MM.1S (cell line): ENCODE data around the gene PROSER3.

ENCODE experiments used
- DNase-seq: peaks from one replicate; pipeline ENCODE4 v3.0.0-alpha.2; 2015
- H2AFZ ChIP-seq: fragments of 300-600 bp; sonication (generic); 2 replicates; pipeline ENCODE4 v1.6.0; 2016; ENCODE audit warnings: antibody characterized with exemption, low read length
- H3F3A ChIP-seq: fragments of 300-600 bp; sonication (generic); 2 replicates; pipeline ENCODE4 v1.6.1; 2016; ENCODE audit warnings: mild to moderate bottlenecking, antibody characterized with exemption, low read length, moderate library complexity, mixed read lengths; ENCODE audit not compliant: insufficient read depth
- H3K27ac ChIP-seq: fragments of 300-600 bp; sonication (generic); 2 replicates; pipeline ENCODE4 v1.5.1; 2016; ENCODE audit warnings: mild to moderate bottlenecking, low read length
- H3K27me3 ChIP-seq: fragments of 300-600 bp; sonication (generic); replicated peaks from 2 replicates; pipeline ENCODE4 v1.6.0; 2016; ENCODE audit warnings: low read length; ENCODE audit not compliant: insufficient read depth
- H3K36me3 ChIP-seq: fragments of 300-600 bp; sonication (generic); replicated peaks from 2 replicates; pipeline ENCODE4 v1.6.1; 2016; ENCODE audit warnings: mild to moderate bottlenecking, low read length, mixed read lengths; ENCODE audit not compliant: insufficient read depth
- H3K4me1 ChIP-seq: fragments of 300-600 bp; sonication (generic); 2 replicates; pipeline ENCODE4 v1.6.1; 2016; ENCODE audit warnings: low read length, mixed read lengths
- H3K4me2 ChIP-seq: fragments of 300-600 bp; sonication (generic); 2 replicates; pipeline ENCODE4 v1.6.0; 2016; ENCODE audit warnings: low read depth, low read length
- H3K4me3 ChIP-seq: fragments of 300-600 bp; sonication (generic); 2 replicates; pipeline ENCODE4 v1.5.1; 2016; ENCODE audit warnings: low read length, mixed read lengths
- H3K79me2 ChIP-seq: fragments of 300-600 bp; sonication (generic); 2 replicates; pipeline ENCODE4 v1.6.1; 2016; ENCODE audit warnings: mixed run types, low read length, mixed read lengths
- H3K9ac ChIP-seq: fragments of 300-600 bp; sonication (generic); 2 replicates; pipeline ENCODE4 v1.6.1; 2016; ENCODE audit warnings: low read length, mixed read lengths
- H3K9me2 ChIP-seq: fragments of 300-600 bp; sonication (generic); replicated peaks from 2 replicates; pipeline ENCODE4 v1.6.1; 2016; ENCODE audit warnings: mild to moderate bottlenecking, low read length, mixed read lengths; ENCODE audit not compliant: insufficient read depth
- H3K9me3 ChIP-seq: fragments of 300-600 bp; sonication (generic); replicated peaks from 2 replicates; pipeline ENCODE4 v1.6.1; 2016; ENCODE audit warnings: mild to moderate bottlenecking, low read length, mixed read lengths; ENCODE audit not compliant: insufficient read depth
- H4K20me1 ChIP-seq: fragments of 300-600 bp; sonication (generic); 2 replicates; pipeline ENCODE4 v1.6.1; 2016; ENCODE audit warnings: mild to moderate bottlenecking, low read length, moderate library complexity, mixed read lengths; ENCODE audit not compliant: insufficient read depth
- CTCF ChIP-seq: fragments of 300-600 bp; sonication (generic); IDR thresholded peaks from 2 replicates; pipeline ENCODE4 v1.5.1; 2016; ENCODE audit warnings: antibody characterized with exemption, low read length, mixed read lengths
- EZH2 ChIP-seq: fragments of 300-600 bp; sonication (generic); optimal IDR thresholded peaks from 2 replicates; pipeline ENCODE3; 2017; ENCODE audit warnings: low read depth, mild to moderate bottlenecking, antibody characterized with exemption, low read length, mixed read lengths
- EZH2phosphoT487 ChIP-seq: fragments of 300-600 bp; sonication (generic); IDR thresholded peaks from 2 replicates; pipeline ENCODE4 v1.6.1; 2018; ENCODE audit warnings: antibody characterized with exemption, low read length

Gene PROSER3

GRCh38 chr19:35805526-35806102 lies 47.6 kb downstream of the PROSER3 start:
- H3K9ac ChIP-seq: no peak overlapping the region
- H3K79me2 ChIP-seq: no peaks in the 10 kb centered on the region
- H3K9me3 ChIP-seq: no peaks in the 10 kb centered on the region
- H3K4me3 ChIP-seq: no peak overlapping the region
- no peaks in the 10 kb centered on the region for H4K20me1 ChIP-seq
- H3K4me1 ChIP-seq: no peaks in the 10 kb centered on the region
- H3K36me3 ChIP-seq: no peaks in the 10 kb centered on the region
- no peak overlapping the region for H3K27ac ChIP-seq
- no peak overlapping the region for H2AFZ ChIP-seq
- H3K27me3 ChIP-seq: peaks cover 83% of the 10 kb centered on the region
- no peaks in the 10 kb centered on the region for H3K9me2 ChIP-seq
- no peaks in the 10 kb centered on the region for H3F3A ChIP-seq
- no peak overlapping the region for H3K4me2 ChIP-seq
- no peak for DNase-seq
- TF ChIP-seq EZH2phosphoT487 (no peak), EZH2 (no peak), CTCF (no peak)

GRCh38 chr19:35806597-35806996 lies 48.6 kb downstream of the PROSER3 start:
- no peaks in the 10 kb centered on the region for H3F3A ChIP-seq
- no peaks in the 10 kb centered on the region for H3K36me3 ChIP-seq
- H3K9me3 ChIP-seq: no peaks in the 10 kb centered on the region
- no peak overlapping the region for H3K4me2 ChIP-seq
- TF ChIP-seq CTCF: no peak
- no peak for TF ChIP-seq EZH2
- TF ChIP-seq EZH2phosphoT487: no peak
- no peak overlapping the region for H2AFZ ChIP-seq
- no peak overlapping the region for H3K4me3 ChIP-seq
- H3K4me1 ChIP-seq: no peaks in the 10 kb centered on the region
- H3K27ac ChIP-seq: no peak overlapping the region
- no peaks in the 10 kb centered on the region for H3K79me2 ChIP-seq
- H4K20me1 ChIP-seq: no peaks in the 10 kb centered on the region
- H3K9ac ChIP-seq: no peak overlapping the region
- H3K9me2 ChIP-seq: no peaks in the 10 kb centered on the region
- DNase-seq: no peak
- peaks cover 87% of the 10 kb centered on the region for H3K27me3 ChIP-seq

- no peaks in the 10 kb centered on the region for H4K20me1 ChIP-seq
- H3K4me3 ChIP-seq: no peak overlapping the region
- TF ChIP-seq EZH2phosphoT487 (no peak), CTCF (no peak), EZH2 (no peak)
- no peak overlapping the region for H2AFZ ChIP-seq
- H3K9me3 ChIP-seq: no peaks in the 10 kb centered on the region
- no peaks in the 10 kb centered on the region for H3K9me2 ChIP-seq
- no peaks in the 10 kb centered on the region for H3F3A ChIP-seq
- H3K27me3 ChIP-seq: peaks cover 87% of the 10 kb centered on the region
- H3K36me3 ChIP-seq: no peaks in the 10 kb centered on the region
- H3K9ac ChIP-seq: no peak overlapping the region
- no peaks in the 10 kb centered on the region for H3K79me2 ChIP-seq
- no peak overlapping the region for H3K4me2 ChIP-seq
- H3K27ac ChIP-seq: no peak overlapping the region
- H3K4me1 ChIP-seq: no peaks in the 10 kb centered on the region
- DNase-seq: no peak
Observed at GRCh38 chr19:35807633-35808032, 49.7 kb downstream of the PROSER3 start.
